HAP-1 (cell line): ENCODE data around the gene MGMT.

Source experiments
- DNase-seq, 2 experiments: peaks; one replicate each; pipeline ENCODE4 v3.0.0-alpha.2; 2016 to 2020; ENCODE audit warnings: low spot score in 2 of 2
- H3K27me3 ChIP-seq: fragments of 250-450 bp; sonication (Bioruptor Pico); 2 replicates; pipeline ENCODE4 v1.5.1; 2020; ENCODE audit warnings: low read depth, mild to moderate bottlenecking, moderate library complexity
- H3K36me3 ChIP-seq: fragments of 250-450 bp; sonication (Bioruptor Pico); replicated peaks from 2 replicates; pipeline ENCODE4 v1.5.1; 2020; ENCODE audit warnings: mild to moderate bottlenecking
- H3K4me1 ChIP-seq: fragments of 250-450 bp; sonication (Bioruptor Pico); 2 replicates; pipeline ENCODE4 v1.5.1; 2020; ENCODE audit warnings: mild to moderate bottlenecking
- H3K4me3 ChIP-seq: fragments of 250-450 bp; sonication (Bioruptor Pico); 2 replicates; pipeline ENCODE4 v1.5.1; 2020; ENCODE audit warnings: mild to moderate bottlenecking, moderate library complexity
- H3K9me3 ChIP-seq: fragments of 250-450 bp; sonication (Bioruptor Pico); 2 replicates; pipeline ENCODE4 v1.5.1; 2020; ENCODE audit warnings: mild to moderate bottlenecking, moderate library complexity
- in situ Hi-C: fragments of 300-500 bp; cut with MboI; formaldehyde crosslinking; loops from 3 replicates; pipeline ENCODE4 v1.14.3; 2020; ENCODE audit warnings: low sequenced_read_pairs, inconsistent platforms, mixed read lengths

Gene MGMT

DNA sequence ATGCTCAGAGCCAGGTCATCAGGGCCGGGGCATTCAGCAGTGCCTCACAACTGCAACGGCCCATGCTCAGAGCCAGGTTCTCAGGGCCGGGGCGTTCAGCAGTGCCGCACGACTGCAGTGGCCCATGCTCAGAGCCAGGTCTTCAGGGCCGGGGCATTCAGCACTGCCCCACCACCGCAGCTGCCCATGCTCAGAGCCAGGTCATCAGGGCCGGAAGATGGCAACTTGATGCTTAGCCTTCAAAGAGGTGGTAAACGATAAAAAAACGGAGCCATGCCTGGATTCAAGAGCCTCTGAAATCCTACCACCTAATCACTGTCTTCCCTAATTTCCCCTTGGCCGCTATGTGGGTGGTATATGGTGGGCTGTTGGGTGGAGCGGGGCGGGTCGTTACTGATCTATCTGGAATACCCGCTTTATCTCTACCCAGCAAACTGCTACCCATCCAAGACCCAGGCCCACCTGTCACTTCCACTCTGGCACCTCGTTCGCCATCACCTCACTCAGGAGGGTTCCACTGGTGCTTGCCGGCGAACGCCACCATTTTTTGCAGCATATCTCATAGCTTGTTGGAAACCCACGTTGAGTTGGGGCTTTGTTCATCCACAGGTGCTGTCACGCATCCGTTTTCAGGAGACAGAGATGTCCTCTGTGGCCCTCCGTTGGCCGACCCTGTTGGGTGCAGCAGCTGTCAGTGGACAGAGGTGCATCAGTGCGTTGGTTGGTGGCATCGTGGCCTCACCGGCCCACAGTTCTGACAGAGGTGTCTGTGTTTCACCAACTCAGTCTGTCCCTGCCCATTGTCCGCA, 275.9 kb downstream of the MGMT start:
- no peaks in the 10 kb centered on the region for H3K27me3 ChIP-seq
- H3K4me1 ChIP-seq = no peaks in the 10 kb centered on the region
- in situ Hi-C loops = no loop called here
- no peak for DNase-seq
- H3K4me3 ChIP-seq = no peak overlapping the region
- no peaks in the 10 kb centered on the region for H3K36me3 ChIP-seq
- no peaks in the 10 kb centered on the region for H3K9me3 ChIP-seq

DNA sequence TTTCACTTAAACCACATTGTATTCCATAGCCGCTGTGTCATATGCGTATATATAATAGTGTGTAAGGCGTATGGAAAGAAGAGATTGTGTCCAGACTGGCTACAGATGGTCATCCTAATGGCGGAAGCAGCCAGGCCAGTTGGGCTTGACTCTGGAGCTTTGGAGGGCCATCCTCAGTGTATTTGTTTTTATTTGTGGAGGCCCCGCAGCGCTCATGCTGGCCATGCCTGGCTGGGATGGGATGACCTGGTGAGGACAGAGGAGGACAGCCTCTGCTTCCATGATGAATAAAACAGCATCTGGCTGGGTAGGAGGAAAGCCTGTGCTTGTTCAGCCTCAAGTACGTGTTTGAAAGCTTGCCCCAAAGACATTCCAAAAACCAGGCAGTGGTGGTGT, 276.7 kb downstream of the MGMT start:
- Histone ChIP-seq H3K4me1 (no peaks in the 10 kb centered on the region), H3K9me3 (no peaks in the 10 kb centered on the region), H3K27me3 (no peaks in the 10 kb centered on the region), H3K36me3 (no peaks in the 10 kb centered on the region), H3K4me3 (no peak overlapping the region)
- in situ Hi-C loops = no loop called here
- no peak for DNase-seq

DNA sequence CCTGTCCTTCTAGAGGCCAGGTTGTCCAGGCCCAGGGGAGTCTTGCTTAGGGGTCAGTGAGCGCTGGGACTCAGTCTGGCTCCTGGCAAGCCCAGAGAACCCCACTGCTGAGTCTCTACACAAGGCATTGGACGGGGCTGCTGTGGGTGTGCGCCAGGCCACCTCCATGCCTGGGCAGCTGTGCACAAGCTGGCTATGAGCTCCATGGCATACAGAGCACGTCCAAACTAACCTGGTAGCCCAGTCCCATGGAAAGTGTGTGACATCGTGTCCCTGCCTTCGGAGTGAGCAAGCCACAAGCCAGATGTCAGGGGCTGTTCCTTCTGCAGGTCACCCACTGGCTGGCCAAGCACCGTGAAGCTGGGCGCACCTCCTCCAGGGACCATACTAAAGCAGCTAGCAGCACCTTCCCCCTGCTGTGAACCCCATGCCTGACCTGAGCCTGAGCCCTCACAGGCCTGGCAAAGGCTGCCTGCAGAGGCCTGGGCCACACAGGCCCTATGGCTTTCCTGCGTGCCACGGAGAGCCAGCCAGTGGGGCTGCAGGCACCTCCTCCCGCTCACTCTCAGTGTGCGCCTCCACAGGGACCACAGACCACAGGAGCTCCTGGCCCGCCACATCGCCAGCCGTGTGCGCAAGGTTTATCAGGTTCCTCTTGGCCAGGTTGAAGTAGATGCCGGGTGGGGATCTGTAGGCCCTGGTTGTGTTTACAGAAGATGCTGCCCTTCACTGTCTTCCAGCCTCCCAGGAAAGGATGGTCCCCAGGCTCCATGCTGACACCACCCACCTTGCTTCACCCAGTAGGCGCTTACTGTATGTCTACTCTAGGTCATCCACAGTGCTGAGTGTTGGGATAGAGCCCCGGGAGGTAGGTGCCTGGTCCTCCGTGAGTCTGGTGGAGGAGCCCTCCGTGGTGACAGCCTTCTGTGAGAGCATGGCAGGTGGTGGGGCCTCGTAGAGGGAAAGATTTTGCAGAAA, 277.4 kb downstream of the MGMT start:
- no peaks in the 10 kb centered on the region for H3K36me3 ChIP-seq

DNA sequence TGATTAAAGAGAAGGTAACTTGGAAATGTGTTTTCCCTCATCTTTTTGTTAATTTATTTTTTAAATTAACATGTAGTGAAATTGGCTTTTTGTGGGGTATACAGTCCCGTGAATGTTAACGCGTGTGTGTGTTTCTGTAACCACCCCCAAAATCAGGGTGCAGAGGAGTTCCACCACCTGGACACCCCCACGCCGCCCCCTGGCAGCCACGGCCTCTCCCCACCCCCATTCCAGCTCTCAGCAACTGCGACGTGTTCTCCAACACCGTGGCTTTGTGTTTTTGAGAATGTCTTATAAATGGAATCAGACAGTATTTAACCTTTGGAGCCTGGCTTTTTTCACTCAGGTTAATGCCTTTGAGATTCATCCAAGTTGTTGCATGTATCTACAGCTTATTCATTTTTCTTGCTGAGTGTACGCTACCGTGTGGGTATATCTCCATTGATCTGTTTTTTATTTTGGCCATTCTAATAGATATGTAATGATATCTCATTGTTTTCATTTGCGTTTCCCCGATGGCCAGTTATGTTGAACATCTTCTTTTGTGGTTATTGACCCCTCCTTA, 278.2 kb downstream of the MGMT start:
- H3K36me3 ChIP-seq = no peaks in the 10 kb centered on the region
- no peaks in the 10 kb centered on the region for H3K4me1 ChIP-seq
- in situ Hi-C loops = no loop called here
- no peak for DNase-seq
- H3K4me3 ChIP-seq = no peak overlapping the region
- H3K9me3 ChIP-seq = no peaks in the 10 kb centered on the region
- no peaks in the 10 kb centered on the region for H3K27me3 ChIP-seq

More for the DNA sequence above, 277.4 kb downstream of the MGMT start:
- no peak for DNase-seq
- Histone ChIP-seq H3K9me3 (no peaks in the 10 kb centered on the region), H3K4me1 (no peaks in the 10 kb centered on the region), H3K27me3 (no peaks in the 10 kb centered on the region), H3K4me3 (no peak overlapping the region)
- in situ Hi-C loops = no loop called here

DNA sequence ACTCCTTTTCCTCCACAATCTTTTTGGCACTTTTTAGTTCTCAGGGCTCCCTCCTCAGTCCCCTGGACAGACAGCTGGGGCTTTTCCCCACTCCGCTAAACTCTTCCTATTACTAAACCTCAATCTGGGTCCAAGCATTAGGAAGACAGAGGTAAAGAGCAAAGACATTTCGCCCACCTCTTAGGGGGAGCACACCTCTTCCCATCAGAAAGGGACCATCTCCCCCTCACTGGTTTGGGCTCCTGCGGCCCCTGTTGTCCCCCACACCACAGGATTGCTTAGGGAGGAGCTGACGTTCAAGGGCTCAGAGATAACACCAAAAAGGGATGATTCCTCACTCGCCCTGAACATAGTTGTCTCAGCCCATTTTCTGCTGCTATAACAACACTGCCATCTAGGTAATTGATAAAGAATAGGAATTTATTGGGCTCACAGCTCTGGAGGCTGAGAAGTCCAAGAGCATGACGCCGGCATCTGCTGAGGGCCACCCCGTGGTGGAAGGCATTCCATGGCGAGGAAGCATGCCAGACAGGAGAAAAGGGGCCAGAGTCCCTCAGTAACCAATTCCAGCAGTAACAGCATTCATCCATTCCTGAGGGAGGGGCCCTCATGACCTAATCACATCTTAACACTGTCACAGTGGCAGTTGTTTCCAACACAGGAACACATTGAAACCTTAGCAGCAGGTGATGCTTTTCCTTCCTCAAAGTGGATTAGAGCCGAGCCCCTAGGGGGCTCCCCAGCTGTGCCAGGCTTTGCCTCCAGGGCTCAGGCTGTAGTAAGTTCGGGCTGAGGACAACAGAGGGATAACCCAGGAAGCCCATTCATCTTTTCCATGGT, 287.4 kb downstream of the MGMT start:
- Histone ChIP-seq H3K4me1 (no peaks in the 10 kb centered on the region), H3K36me3 (no peaks in the 10 kb centered on the region), H3K27me3 (no peaks in the 10 kb centered on the region), H3K4me3 (no peak overlapping the region), H3K9me3 (no peaks in the 10 kb centered on the region)
- in situ Hi-C loops = no loop called here
- DNase-seq = no peak

DNA sequence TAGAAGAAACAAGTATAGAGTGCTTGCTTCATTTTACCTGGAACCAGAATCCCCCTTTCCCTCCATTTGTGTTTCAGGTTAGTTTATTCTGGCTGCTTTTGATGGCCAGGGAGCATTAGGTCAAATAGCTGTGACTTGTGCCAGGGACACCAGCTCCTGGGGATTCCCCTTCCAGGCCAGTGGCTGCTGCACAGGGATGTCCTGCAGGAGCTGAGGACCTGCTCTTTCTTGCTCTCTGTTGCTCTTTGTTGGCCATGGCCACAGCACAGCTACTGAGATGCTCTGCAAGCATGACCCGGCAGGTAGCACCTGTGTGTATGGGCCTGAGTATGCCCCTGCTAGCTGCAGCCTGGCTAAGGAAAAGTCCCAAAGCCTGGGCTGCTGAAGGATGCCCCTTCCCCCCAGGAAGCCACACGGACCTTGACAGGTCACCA, 288.1 kb downstream of the MGMT start:
- Histone ChIP-seq H3K36me3 (no peaks in the 10 kb centered on the region), H3K27me3 (no peaks in the 10 kb centered on the region), H3K4me1 (no peaks in the 10 kb centered on the region), H3K9me3 (no peaks in the 10 kb centered on the region), H3K4me3 (no peak overlapping the region)
- in situ Hi-C loops = no loop called here
- no peak for DNase-seq

DNA sequence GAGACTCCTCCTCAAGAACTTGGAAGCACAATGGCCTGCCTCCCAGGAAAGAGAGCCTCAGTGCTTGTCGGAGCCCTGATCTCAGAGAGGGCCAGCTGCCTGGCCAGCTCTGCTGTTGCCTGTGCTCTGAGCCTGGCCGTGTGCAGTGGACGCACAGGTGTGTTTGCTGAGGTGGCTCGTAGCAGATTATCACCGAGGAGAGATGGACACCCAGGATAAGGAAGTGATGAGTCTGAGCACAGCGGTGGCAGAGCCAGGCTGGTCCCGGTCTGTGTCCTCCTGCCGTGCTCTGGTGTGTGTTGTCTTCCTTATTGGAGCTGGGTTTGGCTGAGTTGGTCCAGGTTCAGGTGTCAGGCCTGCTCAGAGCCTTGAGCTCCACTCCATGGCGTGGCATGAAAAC, 288.6 kb downstream of the MGMT start:
- Histone ChIP-seq H3K27me3 (no peaks in the 10 kb centered on the region), H3K9me3 (no peaks in the 10 kb centered on the region), H3K4me3 (no peak overlapping the region), H3K4me1 (no peaks in the 10 kb centered on the region), H3K36me3 (no peaks in the 10 kb centered on the region)
- no peak for DNase-seq
- in situ Hi-C loops = no loop called here

DNA sequence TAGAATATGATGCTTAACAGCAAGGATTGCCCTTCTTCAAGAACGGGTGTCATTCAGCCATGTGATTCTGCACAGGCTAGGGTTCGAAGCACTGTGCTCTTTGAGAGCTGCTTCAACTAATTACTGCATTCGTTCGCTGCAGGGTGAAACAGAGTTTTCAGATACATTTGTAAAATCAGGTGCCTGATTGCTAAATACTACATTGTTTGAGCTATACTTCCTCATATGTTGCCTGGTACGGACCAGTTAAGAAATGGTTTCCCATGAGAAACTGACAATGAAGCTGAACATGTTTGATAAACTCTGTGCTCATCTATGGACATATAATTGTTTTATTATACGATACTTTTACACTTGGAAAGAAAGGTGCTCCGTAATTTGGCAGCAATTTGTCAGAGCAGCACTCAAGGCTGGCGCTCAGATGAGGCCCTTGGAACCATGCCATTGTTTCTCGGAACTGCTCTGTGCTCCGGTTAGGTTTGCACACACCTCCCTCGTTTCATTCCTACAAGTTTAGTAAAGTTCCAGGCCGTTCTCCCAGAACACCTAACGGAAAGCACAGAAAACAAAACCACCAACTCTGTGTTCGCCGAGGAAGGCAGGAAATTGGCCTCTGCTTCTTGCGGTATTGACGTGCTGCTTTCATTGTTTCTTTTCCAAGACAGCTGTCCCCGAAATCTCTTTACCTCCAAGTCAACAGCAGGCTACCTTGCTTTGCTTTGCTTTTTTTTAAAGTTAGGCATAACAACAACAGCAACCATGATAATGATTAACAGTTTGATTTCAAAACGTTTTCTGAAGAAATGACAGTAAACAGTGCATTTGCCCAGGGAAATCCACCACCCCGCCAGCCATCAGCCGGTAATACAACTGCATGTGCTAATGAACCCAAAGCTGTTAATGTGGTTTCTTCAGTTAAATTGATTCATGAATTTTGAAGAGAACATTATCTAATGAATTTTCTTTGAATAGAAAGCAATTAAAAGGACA, 290.2 kb downstream of the MGMT start:
- in situ Hi-C loops = no loop called here
- Histone ChIP-seq H3K4me3 (no peak overlapping the region), H3K4me1 (no peaks in the 10 kb centered on the region), H3K9me3 (no peaks in the 10 kb centered on the region), H3K36me3 (no peaks in the 10 kb centered on the region), H3K27me3 (no peaks in the 10 kb centered on the region)
- no peak for DNase-seq

DNA sequence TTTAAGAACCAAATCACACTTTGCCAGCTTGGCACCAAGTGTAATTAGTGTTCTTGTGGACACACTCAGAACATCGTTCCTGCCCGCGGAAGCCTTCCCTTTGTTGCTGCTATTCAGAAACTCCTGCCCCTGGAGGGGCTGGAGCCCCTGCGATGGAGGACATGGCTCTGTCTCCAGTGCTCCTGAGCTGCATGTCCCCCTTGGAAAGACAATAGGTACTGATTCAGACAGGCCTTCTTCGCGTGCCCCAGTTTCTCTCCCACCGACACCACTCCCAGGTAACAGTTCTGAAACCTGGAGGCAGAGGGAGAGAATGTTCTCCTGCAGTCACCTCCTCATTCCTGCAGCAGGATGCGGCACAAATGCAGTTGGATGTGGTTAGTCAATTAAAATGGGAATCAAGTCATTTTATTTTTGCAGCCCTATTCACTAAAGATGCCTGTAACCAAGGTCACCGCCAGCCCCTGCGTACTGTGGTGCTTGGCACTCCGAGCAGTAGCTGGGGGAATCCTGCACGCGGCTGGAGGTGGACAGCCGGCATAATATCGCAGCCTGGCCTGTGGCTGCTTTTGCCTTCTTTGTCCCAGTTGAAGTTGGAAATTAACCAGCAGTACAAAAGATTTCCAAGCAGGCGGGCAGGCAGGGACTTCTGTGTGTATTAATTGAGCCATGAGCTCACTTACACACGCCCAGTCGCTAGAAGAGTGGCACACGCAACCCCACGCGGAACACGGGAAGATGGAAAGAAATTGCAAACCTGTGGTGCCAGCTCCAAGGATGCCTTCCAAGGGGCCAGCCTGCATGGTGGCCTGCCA, 291.4 kb downstream of the MGMT start:
- Histone ChIP-seq H3K9me3 (no peaks in the 10 kb centered on the region), H3K36me3 (no peaks in the 10 kb centered on the region), H3K4me1 (no peaks in the 10 kb centered on the region), H3K4me3 (no peak overlapping the region), H3K27me3 (no peaks in the 10 kb centered on the region)
- DNase-seq = no peak
- in situ Hi-C loops = no loop called here

DNA sequence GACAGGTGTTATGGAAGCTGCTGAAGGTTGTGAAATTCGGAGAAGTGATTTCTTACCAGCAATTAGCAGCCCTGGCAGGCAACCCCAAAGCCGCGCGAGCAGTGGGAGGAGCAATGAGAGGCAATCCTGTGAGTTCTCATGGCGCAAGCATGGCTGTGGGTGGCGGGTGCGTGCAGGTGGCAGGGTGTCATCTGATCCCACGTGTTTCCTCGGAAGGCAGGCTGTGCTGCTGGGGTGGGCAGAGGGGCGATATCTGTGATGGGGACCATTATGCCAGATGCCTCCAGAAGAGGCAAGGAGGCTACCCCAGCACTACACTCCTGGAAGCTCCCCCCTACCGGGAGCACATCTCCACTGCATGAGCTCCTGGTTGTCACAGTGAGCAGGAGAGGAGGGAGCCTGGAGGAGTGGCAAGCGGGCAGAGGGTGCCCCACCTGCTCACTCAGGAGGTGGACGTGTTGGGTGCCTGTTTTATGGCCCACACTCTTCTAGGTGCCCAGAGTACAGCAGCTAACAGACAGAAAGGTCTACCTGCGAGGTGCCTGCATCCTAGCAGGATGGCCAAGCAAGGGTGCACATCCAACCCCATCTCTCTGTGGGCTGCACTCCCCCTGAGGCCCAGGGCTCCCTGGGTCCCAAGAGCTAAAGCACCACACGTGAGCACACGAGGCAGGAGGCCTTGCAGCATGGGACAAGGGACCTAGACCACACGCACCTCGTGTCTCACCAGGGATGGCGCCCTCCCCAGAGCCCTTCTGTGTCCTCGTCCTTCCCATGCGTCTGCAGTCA, 292.4 kb downstream of the MGMT start:
- no peaks in the 10 kb centered on the region for H3K36me3 ChIP-seq

DNA sequence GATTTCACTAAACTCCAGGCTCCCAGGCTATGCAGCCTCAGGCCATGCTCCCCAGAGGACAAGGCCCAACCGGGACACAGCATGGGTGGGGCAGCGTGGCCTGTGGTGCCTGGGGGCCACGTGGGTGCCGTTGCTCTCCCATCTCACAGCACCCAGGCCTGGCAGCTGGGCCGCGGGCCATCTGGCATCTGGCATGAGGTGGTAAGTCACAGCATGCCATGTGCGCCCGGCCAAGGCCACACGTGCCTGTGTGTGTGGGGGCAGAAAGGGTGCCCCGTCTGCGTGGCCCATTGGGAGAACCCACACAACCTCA, 292.9 kb downstream of the MGMT start:
- H3K4me3 ChIP-seq = no peak overlapping the region
- in situ Hi-C loops = no loop called here
- no peaks in the 10 kb centered on the region for H3K36me3 ChIP-seq
- H3K4me1 ChIP-seq = no peaks in the 10 kb centered on the region
- DNase-seq = no peak
- H3K27me3 ChIP-seq = no peaks in the 10 kb centered on the region
- H3K9me3 ChIP-seq = no peaks in the 10 kb centered on the region

More for the DNA sequence above, 292.4 kb downstream of the MGMT start:
- H3K27me3 ChIP-seq = no peaks in the 10 kb centered on the region
- no peak overlapping the region for H3K4me3 ChIP-seq
- DNase-seq = no peak
- in situ Hi-C loops = no loop called here
- no peaks in the 10 kb centered on the region for H3K4me1 ChIP-seq
- H3K9me3 ChIP-seq = no peaks in the 10 kb centered on the region
